Lung (tissue), 12 donors: ENCODE results near the gene GPT2. TPM values are rescaled to one million over a fixed set of nuclear protein-coding genes. Genes with fewer than 3 reads are reported as not detected.

Experiments used
- ATAC-seq: fragments of 200-7000 bp; cut with Tn5 transposase; one replicate; pipeline ENCODE4 v1.9.1; 2020; ENCODE audit warnings: moderate number of reproducible peaks; ENCODE audit not compliant: insufficient read depth, low FRiP score
- DNase-seq, 3 donors: peaks; one replicate each; pipeline ENCODE4 v3.0.0-alpha.2; 2013 to 2017
- H3K27ac ChIP-seq, 2 donors: one replicate each; pipeline ENCODE4 v1.5.1; 2013; ENCODE audit warnings: mild to moderate bottlenecking in 2 of 2, moderate library complexity in 2 of 2, control low read depth in 1 of 2, inconsistent platforms in 1 of 2, low read depth in 1 of 2, low read length in 1 of 2
- H3K27me3 ChIP-seq, 3 donors: one replicate each; pipeline ENCODE4 v1.5.1; 2013; ENCODE audit warnings: low read length in 2 of 3; ENCODE audit not compliant: control insufficient read depth in 3 of 3, insufficient read depth in 3 of 3
- H3K36me3 ChIP-seq, 4 donors: one replicate each; pipeline ENCODE4 v1.5.1; 2013; ENCODE audit warnings: low read length in 4 of 4, mild to moderate bottlenecking in 1 of 4, moderate library complexity in 1 of 4; ENCODE audit not compliant: control insufficient read depth in 4 of 4, insufficient read depth in 4 of 4
- H3K4me1 ChIP-seq, 5 donors: one replicate each; pipeline ENCODE4 v1.5.1; 2013; ENCODE audit warnings: low read length in 5 of 5, mild to moderate bottlenecking in 2 of 5, moderate library complexity in 1 of 5; ENCODE audit not compliant: control insufficient read depth in 5 of 5, insufficient read depth in 5 of 5
- H3K4me3 ChIP-seq: one replicate; pipeline ENCODE4 v1.5.1; 2013; ENCODE audit warnings: mild to moderate bottlenecking, control low read depth, moderate library complexity
- H3K9ac ChIP-seq, 2 donors: one replicate each; pipeline ENCODE4 v1.5.1; 2013; ENCODE audit warnings: low read length in 2 of 2, control low read depth in 1 of 2; ENCODE audit not compliant: insufficient read depth in 1 of 2
- H3K9me3 ChIP-seq, 4 donors: one replicate each; pipeline ENCODE4 v1.5.1; 2013; ENCODE audit warnings: low read length in 3 of 4, mild to moderate bottlenecking in 1 of 4, moderate library complexity in 1 of 4; ENCODE audit not compliant: control insufficient read depth in 4 of 4, insufficient read depth in 3 of 4
- WGBS, 2 donors: extraction: QIAGEN DNeasy Blood & Tissue Kit; methylation state at CpG; one replicate each; pipeline ENCODE4 v1.1.7; 2013; 5-methylcytosine and 5-hydroxymethylcytosine counted together
- polyA plus RNA-seq, 2 donors: library from polyadenylated mRNA; stranded (reverse); fragments of 200-250 nt; gene quantifications; one replicate each; pipeline ENCODE4 v1.2.1, GENCODE V29; 2013
- total RNA-seq, 2 donors: library from RNA; depleted of rRNA in 1 of 2; stranded (reverse); fragments of >200 nt in 1 of 2; gene quantifications; one replicate each; pipeline ENCODE4 v1.2.1, GENCODE V29; 2014 to 2021
- TF ChIP-seq, protein P1 (sequence below): IDR thresholded peaks from 2 replicates; pipeline ENCODE4 v1.5.1; 2012; ENCODE audit warnings: mild to moderate bottlenecking; ENCODE audit errors: control extremely low read depth, extremely low read depth
- donor health status: control.
- donor health status: control.
- donor health status: Bipolar disorder and iron deficiency.
- donor health status: healthy.
- donor health status: DM: yes; HTN: yes; CAD: no.

The GPT2 gene
- total and polyA plus RNA-seq, 4 donors: 4.3 to 13.3 (median 6.5) TPM

DNA sequence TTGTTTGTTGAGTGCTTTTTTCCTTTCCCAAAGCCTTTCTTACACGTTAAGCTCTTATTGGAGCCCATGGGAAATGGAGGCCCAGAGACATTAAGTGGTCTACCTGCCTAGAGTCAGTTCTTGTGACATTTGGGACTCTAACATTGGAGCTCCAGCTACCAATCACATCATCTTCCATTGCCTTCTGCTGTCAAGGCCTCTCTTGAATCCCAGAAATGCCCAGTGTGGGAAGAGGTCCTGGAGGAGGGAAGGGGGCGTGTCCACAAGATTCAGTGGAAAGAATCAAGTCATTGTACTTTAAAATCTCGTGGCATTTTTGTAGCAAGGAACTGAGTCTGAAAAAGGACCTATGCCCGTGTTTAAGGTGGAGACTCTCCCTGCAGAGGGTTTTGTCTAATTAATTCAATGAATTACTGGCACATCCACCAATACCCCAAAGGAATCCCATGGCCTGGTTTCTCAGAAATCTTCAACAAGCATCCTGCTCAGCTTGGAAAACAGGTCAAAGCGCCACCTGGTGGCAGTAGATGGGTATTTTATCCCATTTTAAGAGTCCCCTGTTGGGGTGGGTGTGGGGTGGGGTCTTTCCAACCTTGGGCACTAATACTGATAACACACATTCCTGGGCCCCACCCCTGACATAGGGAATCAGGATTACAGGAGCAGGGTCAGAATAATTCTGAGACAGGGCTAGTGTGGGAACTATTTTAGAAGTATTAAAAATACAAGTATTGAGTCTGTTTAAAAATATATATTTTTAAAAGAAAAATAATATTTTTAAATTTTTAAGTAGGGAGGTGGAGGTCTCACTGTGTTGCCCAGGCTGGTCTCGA is 24.6 kb downstream of the GPT2 start:
- no peak overlapping the region for H3K27ac ChIP-seq
- peak; percentile 67 to 76 (median 74) for DNase-seq

GRCh38 chr16:46911038-46911437 is 26.9 kb downstream of the GPT2 start:
- peaks cover 0 to 3% (median 0%) of the 10 kb centered on the region in 5 donors for H3K4me1 ChIP-seq
- no peak overlapping the region for H3K27ac ChIP-seq
- H3K4me3 ChIP-seq: no peak overlapping the region
- no peak overlapping the region for H3K9ac ChIP-seq
- TF ChIP-seq, protein P1, sequence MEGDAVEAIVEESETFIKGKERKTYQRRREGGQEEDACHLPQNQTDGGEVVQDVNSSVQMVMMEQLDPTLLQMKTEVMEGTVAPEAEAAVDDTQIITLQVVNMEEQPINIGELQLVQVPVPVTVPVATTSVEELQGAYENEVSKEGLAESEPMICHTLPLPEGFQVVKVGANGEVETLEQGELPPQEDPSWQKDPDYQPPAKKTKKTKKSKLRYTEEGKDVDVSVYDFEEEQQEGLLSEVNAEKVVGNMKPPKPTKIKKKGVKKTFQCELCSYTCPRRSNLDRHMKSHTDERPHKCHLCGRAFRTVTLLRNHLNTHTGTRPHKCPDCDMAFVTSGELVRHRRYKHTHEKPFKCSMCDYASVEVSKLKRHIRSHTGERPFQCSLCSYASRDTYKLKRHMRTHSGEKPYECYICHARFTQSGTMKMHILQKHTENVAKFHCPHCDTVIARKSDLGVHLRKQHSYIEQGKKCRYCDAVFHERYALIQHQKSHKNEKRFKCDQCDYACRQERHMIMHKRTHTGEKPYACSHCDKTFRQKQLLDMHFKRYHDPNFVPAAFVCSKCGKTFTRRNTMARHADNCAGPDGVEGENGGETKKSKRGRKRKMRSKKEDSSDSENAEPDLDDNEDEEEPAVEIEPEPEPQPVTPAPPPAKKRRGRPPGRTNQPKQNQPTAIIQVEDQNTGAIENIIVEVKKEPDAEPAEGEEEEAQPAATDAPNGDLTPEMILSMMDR: no peak
- peaks cover 2 to 10% (median 4%) of the 10 kb centered on the region in 4 donors for H3K36me3 ChIP-seq
- H3K9me3 ChIP-seq: no peaks in the 10 kb centered on the region
- DNase-seq (no peak), ATAC-seq (no peak)
- 72 to 93% methylated on average over 3 of the region's 3 CpGs for WGBS, 2 donors
- no peaks in the 10 kb centered on the region for H3K27me3 ChIP-seq

More for the DNA sequence above, 24.6 kb downstream of the GPT2 start:
- 53 to 60% methylated on average over 6 of the region's 6 CpGs for WGBS, 2 donors
- H3K9me3 ChIP-seq: no peaks in the 10 kb centered on the region
- no peaks in the 10 kb centered on the region for H3K27me3 ChIP-seq
- TF ChIP-seq, protein P1: peak; percentile 47
- no peak overlapping the region for H3K4me3 ChIP-seq
- peaks cover 2 to 5% (median 3%) of the 10 kb centered on the region in 4 donors for H3K36me3 ChIP-seq
- no peak for ATAC-seq
- H3K9ac ChIP-seq: no peak overlapping the region
- H3K4me1 ChIP-seq: no peaks in the 10 kb centered on the region

DNA sequence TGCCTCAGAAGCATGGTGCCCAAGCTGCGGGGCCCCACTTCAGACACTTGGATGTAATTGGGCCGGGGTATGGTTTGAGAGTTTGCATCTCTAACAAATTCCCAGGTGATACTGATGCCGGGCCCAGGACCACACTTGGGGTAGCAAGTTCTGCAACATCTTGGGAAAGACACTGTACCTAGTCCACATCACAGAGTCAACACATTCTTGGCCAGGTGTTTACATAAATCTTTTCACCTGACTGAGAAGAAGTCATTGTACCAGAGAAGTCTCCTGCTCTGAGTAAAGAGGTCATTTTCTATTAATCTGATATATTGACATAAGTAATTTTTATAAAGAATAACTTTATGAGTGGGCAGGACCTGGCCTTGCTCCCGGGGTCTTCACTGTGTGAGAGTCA is 27.5 kb downstream of the GPT2 start:
- Histone ChIP-seq H3K36me3 (peaks cover 2 to 10% (median 4%) of the 10 kb centered on the region in 4 donors), H3K4me1 (peaks cover 0 to 3% (median 0%) of the 10 kb centered on the region in 5 donors), H3K9ac (no peak overlapping the region), H3K27me3 (no peaks in the 10 kb centered on the region), H3K4me3 (no peak overlapping the region), H3K27ac (no peak overlapping the region), H3K9me3 (no peaks in the 10 kb centered on the region)
- WGBS, 2 donors: 84 to 95% methylated on average over 4 of the region's 4 CpGs
- no peak for ATAC-seq
- DNase-seq: no peak
- TF ChIP-seq, protein P1: no peak
